Measurements from ENCODE around the gene TMEM163. TPM values are rescaled to one million over a fixed set of nuclear protein-coding genes. Genes with fewer than 3 reads are reported as not detected.

Gene TMEM163
- total RNA-seq, 2 experiments from 2014 or later: not detected

DNA sequence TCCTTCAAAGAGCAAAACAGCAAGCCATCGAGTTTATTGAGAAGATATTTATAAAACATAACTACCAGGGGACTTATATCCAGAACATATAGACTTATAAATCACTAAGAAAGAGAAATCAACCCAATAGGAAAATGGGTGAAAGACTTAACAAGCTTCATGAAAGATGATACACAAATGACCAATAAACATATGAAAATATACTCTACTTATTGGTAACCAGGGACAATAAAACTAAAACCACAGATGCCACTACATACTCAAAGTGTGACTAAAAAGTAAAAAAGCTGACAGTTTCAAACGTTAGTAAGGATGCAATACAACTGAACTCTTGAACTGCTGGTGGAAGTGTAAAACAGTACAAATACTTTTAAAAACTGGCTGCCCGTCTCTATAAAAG lies 154.3 kb downstream of the TMEM163 start:
- Mint-ChIP-seq H3K36me3 (ENCODE audit: low read depth) (no peaks in the 10 kb centered on the region), H3K27ac (no peak overlapping the region), H3K4me1 (ENCODE audit: low read depth) (no peaks in the 10 kb centered on the region), H3K9me3 (no peaks in the 10 kb centered on the region), H3K4me3 (no peak overlapping the region), H3K27me3 (peaks cover 6% of the 10 kb centered on the region)
- no peak for DNase-seq
- ChIA-PET CTCF (no interaction called here), POLR2A (no interaction called here)
- intact Hi-C loops (cut with micrococcal nuclease): no loop called here
- ATAC-seq: no peak
- TF ChIP-seq, protein P1, sequence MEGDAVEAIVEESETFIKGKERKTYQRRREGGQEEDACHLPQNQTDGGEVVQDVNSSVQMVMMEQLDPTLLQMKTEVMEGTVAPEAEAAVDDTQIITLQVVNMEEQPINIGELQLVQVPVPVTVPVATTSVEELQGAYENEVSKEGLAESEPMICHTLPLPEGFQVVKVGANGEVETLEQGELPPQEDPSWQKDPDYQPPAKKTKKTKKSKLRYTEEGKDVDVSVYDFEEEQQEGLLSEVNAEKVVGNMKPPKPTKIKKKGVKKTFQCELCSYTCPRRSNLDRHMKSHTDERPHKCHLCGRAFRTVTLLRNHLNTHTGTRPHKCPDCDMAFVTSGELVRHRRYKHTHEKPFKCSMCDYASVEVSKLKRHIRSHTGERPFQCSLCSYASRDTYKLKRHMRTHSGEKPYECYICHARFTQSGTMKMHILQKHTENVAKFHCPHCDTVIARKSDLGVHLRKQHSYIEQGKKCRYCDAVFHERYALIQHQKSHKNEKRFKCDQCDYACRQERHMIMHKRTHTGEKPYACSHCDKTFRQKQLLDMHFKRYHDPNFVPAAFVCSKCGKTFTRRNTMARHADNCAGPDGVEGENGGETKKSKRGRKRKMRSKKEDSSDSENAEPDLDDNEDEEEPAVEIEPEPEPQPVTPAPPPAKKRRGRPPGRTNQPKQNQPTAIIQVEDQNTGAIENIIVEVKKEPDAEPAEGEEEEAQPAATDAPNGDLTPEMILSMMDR (IDR thresholded peaks at IDR 0.05): no peak

DNA sequence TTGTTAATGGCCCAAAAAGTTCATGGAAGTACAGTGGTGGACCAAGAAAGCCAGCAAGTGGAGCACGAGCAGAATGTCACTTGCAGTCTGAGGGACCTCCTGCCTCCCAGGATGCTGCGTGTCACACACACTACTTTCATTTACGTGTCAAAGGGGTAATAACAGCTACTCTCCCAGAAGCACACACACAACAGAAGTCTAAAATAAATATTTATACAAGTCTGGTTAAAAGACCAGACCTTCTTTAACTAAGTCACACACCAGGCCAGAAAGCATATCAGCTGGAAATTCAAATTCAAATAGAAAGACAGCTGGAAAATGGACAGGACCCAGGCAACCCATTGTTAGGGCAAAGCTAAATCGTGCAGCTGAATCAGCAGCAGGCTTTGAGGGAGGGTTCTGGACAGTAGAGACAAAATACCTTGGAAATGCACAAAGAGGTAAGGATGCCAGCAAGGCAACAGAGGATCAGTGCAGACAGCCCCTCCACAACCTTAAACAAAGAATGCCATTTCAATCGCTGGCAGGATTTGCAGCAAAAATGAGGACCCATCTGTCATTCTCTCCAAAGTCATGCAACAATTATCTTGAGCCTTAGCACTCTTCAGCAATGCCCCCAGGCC lies 160.5 kb downstream of the TMEM163 start:
- ATAC-seq: no peak
- Mint-ChIP-seq H3K4me1 (ENCODE audit: low read depth) (no peaks in the 10 kb centered on the region), H3K27ac (no peak overlapping the region), H3K27me3 (peaks cover 2% of the 10 kb centered on the region), H3K36me3 (ENCODE audit: low read depth) (no peaks in the 10 kb centered on the region), H3K4me3 (no peak overlapping the region), H3K9me3 (no peaks in the 10 kb centered on the region)
- ChIA-PET CTCF (no interaction called here), POLR2A (no interaction called here)
- TF ChIP-seq, protein P1 (IDR thresholded peaks at IDR 0.05): no peak
- intact Hi-C loops (cut with micrococcal nuclease): no loop called here
- DNase-seq: no peak

GRCh38 chr2:134555411-134555810 lies 163.4 kb downstream of the TMEM163 start:
- no peaks in the 10 kb centered on the region for H3K36me3 Mint-ChIP-seq (ENCODE audit: low read depth)
- ATAC-seq: no peak
- no peak overlapping the region for H3K4me3 Mint-ChIP-seq
- TF ChIP-seq, protein P1 (IDR thresholded peaks at IDR 0.05): no peak
- intact Hi-C loops (cut with micrococcal nuclease): no loop called here
- H3K4me1 Mint-ChIP-seq (ENCODE audit: low read depth): no peaks in the 10 kb centered on the region
- POLR2A ChIA-PET: no interaction called here
- CTCF ChIA-PET: no interaction called here
- no peaks in the 10 kb centered on the region for H3K9me3 Mint-ChIP-seq
- H3K27me3 Mint-ChIP-seq: peaks cover 2% of the 10 kb centered on the region
- no peak for DNase-seq
- H3K27ac Mint-ChIP-seq: no peak overlapping the region

DNA sequence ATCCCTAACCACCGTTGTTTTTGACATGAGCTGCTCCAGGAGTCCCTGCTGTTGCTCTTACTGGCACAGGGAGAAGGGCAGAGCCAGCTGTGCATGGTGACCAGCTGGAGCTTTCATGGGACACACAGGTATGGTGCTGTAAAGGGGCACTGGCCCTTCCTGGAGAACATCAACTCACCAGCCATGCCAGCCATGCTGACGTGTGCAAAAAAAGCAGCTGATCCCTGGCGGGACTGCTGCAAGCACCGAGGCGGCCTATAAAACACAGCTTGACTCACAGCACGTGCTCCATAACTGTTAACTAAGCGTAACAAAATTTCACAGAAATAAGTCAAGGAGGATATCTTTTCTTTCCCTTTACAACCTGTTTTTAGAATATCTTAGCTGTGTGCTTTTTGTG lies 165.1 kb downstream of the TMEM163 start:
- intact Hi-C loops (cut with micrococcal nuclease): no loop called here
- Mint-ChIP-seq H3K9me3 (no peaks in the 10 kb centered on the region), H3K27me3 (peaks cover 2% of the 10 kb centered on the region), H3K36me3 (ENCODE audit: low read depth) (no peaks in the 10 kb centered on the region), H3K27ac (no peak overlapping the region), H3K4me1 (ENCODE audit: low read depth) (no peaks in the 10 kb centered on the region), H3K4me3 (no peak overlapping the region)
- DNase-seq: no peak
- POLR2A ChIA-PET: no interaction called here
- CTCF ChIA-PET: no interaction called here
- ATAC-seq: no peak
- TF ChIP-seq, protein P1 (IDR thresholded peaks at IDR 0.05): no peak

DNA sequence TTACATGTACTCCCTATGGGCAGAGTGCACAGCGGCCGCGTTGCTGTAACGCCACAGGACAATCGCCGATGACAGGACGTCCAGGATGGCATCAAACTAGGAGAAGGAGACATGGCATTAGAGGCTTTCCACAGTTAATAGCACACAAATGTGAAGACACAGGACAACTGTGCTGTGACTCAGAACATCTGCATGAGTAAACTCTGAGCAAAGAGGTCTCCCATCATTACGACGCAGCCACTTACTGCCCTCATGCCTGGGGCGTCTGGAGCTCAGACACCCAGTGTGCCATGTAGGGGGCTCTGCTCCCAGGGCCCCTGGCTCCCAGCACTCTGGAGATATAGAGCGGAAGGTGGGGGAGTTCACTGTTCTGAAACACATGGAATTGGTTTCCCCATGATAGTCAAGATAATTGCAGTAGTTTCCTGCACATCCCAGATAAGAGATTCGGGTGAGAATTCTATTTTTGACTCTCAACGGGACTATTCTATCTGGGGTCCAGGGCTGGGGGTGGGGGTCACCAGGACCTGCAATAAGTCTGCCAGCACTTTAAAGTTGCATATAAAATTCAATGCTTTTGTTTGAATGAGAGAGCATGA lies 168.1 kb downstream of the TMEM163 start:
- ChIA-PET POLR2A (no interaction called here), CTCF (no interaction called here)
- H3K36me3 Mint-ChIP-seq (ENCODE audit: low read depth): no peaks in the 10 kb centered on the region
- H3K9me3 Mint-ChIP-seq: no peaks in the 10 kb centered on the region
- no peak for DNase-seq
- no peak overlapping the region for H3K4me3 Mint-ChIP-seq
- intact Hi-C loops (cut with micrococcal nuclease): no loop called here
- H3K4me1 Mint-ChIP-seq (ENCODE audit: low read depth): no peaks in the 10 kb centered on the region
- TF ChIP-seq, protein P1 (IDR thresholded peaks at IDR 0.05): no peak
- no peak for ATAC-seq
- no peak overlapping the region for H3K27ac Mint-ChIP-seq
- H3K27me3 Mint-ChIP-seq: peaks cover 4% of the 10 kb centered on the region
